Measurements from ENCODE around the gene NFIA. TPM values are rescaled to one million over a fixed set of nuclear protein-coding genes. Genes with fewer than 3 reads are reported as not detected.

The NFIA gene
- total RNA-seq, 1 experiment from 2014 or later: 12.7 TPM

DNA sequence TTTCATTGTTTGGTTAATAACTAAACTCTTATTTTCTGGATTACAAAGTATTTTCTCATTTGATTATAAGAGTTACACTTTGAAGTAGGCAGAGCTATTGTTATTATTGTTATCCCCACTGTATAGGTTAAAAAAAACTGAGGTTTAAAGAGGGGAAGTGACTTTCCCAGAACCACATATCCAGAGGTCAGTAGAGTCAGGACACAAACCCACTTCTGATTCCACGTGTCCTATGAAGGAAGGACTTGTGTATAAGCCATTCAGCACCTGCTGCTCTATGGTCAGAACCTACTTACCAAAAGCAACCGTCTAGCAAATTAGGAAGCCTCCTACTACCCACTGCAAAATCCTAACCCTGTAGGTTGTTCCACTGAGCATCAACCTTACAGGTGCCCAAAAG lies 351.3 kb downstream of the NFIA start:
- intact Hi-C loops (cut with micrococcal nuclease): no loop called here
- Histone ChIP-seq H3K4me1 (ENCODE audit: insufficient read depth, low read length) (peaks cover 14% of the 10 kb centered on the region; the same call in 1 of the 2 replicates), H2AFZ (ENCODE audit: low read length) (no peak overlapping the region), H3K79me2 (ENCODE audit: low read length) (no peaks in the 10 kb centered on the region), H3K9ac (ENCODE audit: low read length) (no peak overlapping the region), H3K4me3 (ENCODE audit: low read length) (no peak overlapping the region), H3F3A (ENCODE audit: low read length, unreplicated experiment) (no peaks in the 10 kb centered on the region), H3K36me3 (ENCODE audit: low read depth, low read length) (no peaks in the 10 kb centered on the region), H3K27ac (ENCODE audit: low read length) (no peak overlapping the region), H3K4me2 (ENCODE audit: low read length) (peak overlapping the region; percentile 6; the same call in 1 of the 2 replicates), H3K9me3 (ENCODE audit: low read length) (no peaks in the 10 kb centered on the region), H3K9me2 (replicated peaks; ENCODE audit: low read length) (no peaks in the 10 kb centered on the region), H3K27me3 (ENCODE audit: low read length) (no peaks in the 10 kb centered on the region), H4K20me1 (ENCODE audit: low read length) (no peaks in the 10 kb centered on the region)
- ChIA-PET CTCF (interaction anchor here (0.5 kb wide), 1 partner anchor 394 kb away, joined by 3 read pairs; no protein-coding TSS in a partner anchor), POLR2A (ENCODE audit: unreplicated experiment) (no interaction called here)
- TF ChIP-seq, protein P1, sequence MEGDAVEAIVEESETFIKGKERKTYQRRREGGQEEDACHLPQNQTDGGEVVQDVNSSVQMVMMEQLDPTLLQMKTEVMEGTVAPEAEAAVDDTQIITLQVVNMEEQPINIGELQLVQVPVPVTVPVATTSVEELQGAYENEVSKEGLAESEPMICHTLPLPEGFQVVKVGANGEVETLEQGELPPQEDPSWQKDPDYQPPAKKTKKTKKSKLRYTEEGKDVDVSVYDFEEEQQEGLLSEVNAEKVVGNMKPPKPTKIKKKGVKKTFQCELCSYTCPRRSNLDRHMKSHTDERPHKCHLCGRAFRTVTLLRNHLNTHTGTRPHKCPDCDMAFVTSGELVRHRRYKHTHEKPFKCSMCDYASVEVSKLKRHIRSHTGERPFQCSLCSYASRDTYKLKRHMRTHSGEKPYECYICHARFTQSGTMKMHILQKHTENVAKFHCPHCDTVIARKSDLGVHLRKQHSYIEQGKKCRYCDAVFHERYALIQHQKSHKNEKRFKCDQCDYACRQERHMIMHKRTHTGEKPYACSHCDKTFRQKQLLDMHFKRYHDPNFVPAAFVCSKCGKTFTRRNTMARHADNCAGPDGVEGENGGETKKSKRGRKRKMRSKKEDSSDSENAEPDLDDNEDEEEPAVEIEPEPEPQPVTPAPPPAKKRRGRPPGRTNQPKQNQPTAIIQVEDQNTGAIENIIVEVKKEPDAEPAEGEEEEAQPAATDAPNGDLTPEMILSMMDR (conservative IDR thresholded peaks at IDR 0.05; ENCODE audit: low read depth, low read length): no peak
- TF ChIP-seq EZH2phosphoT487 (IDR thresholded peaks at IDR 0.05; ENCODE audit: borderline replicate concordance, low read length): no peak
- TF ChIP-seq EZH2 (IDR thresholded peaks at IDR 0.05; ENCODE audit: low read length, unreplicated experiment): no peak
- no peak for ATAC-seq
- BruUV-seq (replicated peaks): no TSS peak
- no peak for DNase-seq

DNA sequence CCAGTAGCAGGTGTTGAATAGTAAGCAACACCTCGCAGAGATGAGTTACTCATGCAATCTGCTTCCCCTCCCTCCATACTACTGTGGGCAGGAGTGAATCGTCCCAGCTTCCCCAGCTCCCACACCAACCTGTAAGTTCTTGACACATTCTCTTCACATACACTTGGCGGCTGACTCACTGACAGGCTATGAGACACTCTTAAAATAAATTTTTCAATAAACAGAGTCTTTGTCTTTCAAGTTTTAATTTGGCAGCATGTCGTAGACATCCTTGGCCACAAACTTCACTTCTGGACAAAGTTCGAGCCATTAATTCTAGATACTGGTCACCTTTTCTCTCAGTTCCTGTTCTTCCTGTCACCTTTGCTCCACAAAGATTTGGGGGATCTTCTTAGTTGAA lies 351.9 kb downstream of the NFIA start:
- TF ChIP-seq EZH2 (IDR thresholded peaks at IDR 0.05; ENCODE audit: low read length, unreplicated experiment): no peak
- TF ChIP-seq EZH2phosphoT487 (IDR thresholded peaks at IDR 0.05; ENCODE audit: borderline replicate concordance, low read length): no peak
- TF ChIP-seq, protein P1 (conservative IDR thresholded peaks at IDR 0.05; ENCODE audit: low read depth, low read length): no peak
- H3K27ac ChIP-seq (ENCODE audit: low read length): no peak overlapping the region
- H3K9me2 ChIP-seq (replicated peaks; ENCODE audit: low read length): no peaks in the 10 kb centered on the region
- peak overlapping the region; percentile 6; the same call in 1 of the 2 replicates for H3K4me2 ChIP-seq (ENCODE audit: low read length)
- POLR2A ChIA-PET (ENCODE audit: unreplicated experiment): no interaction called here
- no peaks in the 10 kb centered on the region for H3F3A ChIP-seq (ENCODE audit: low read length, unreplicated experiment)
- peaks cover 14% of the 10 kb centered on the region; the same call in 1 of the 2 replicates for H3K4me1 ChIP-seq (ENCODE audit: insufficient read depth, low read length)
- DNase-seq (peak; percentile 66), ATAC-seq (peak; percentile 95)
- H3K36me3 ChIP-seq (ENCODE audit: low read depth, low read length): no peaks in the 10 kb centered on the region
- no peaks in the 10 kb centered on the region for H3K27me3 ChIP-seq (ENCODE audit: low read length)
- BruUV-seq (replicated peaks): no TSS peak
- no peaks in the 10 kb centered on the region for H3K79me2 ChIP-seq (ENCODE audit: low read length)
- no peak overlapping the region for H3K9ac ChIP-seq (ENCODE audit: low read length)
- no peak overlapping the region for H3K4me3 ChIP-seq (ENCODE audit: low read length)
- no peaks in the 10 kb centered on the region for H4K20me1 ChIP-seq (ENCODE audit: low read length)
- intact Hi-C loops (cut with micrococcal nuclease): no loop called here
- no peaks in the 10 kb centered on the region for H3K9me3 ChIP-seq (ENCODE audit: low read length)
- CTCF ChIA-PET: interaction anchor here (0.5 kb wide), 1 partner anchor 394 kb away, joined by 3 read pairs; no protein-coding TSS in a partner anchor
- H2AFZ ChIP-seq (ENCODE audit: low read length): no peak overlapping the region

DNA sequence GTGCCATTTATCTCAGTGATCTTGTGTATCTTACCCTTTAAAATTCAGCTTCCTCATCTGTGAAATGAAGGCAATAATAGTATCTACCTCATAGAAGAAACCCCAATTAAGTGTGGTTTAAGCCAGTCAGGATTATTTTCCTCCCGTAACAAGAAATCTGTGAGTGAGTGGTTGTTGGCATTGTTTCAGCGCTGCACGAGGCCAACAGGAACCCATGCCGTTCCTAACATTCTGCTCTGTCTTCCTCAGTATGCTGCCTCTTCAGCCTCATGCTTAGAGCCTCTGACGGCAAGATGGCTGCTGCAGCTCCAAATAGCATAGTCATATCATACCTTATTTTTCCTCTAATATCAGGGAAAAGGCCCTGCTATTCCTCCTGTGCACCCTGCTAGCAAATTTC lies 352.9 kb downstream of the NFIA start:
- BruUV-seq (replicated peaks): no TSS peak
- intact Hi-C loops (cut with micrococcal nuclease): no loop called here
- no peaks in the 10 kb centered on the region for H3F3A ChIP-seq (ENCODE audit: low read length, unreplicated experiment)
- H3K4me2 ChIP-seq (ENCODE audit: low read length): no peak overlapping the region
- H3K9ac ChIP-seq (ENCODE audit: low read length): no peak overlapping the region
- no peaks in the 10 kb centered on the region for H4K20me1 ChIP-seq (ENCODE audit: low read length)
- no peaks in the 10 kb centered on the region for H3K36me3 ChIP-seq (ENCODE audit: low read depth, low read length)
- no peak overlapping the region for H2AFZ ChIP-seq (ENCODE audit: low read length)
- H3K79me2 ChIP-seq (ENCODE audit: low read length): no peaks in the 10 kb centered on the region
- TF ChIP-seq EZH2 (IDR thresholded peaks at IDR 0.05; ENCODE audit: low read length, unreplicated experiment) (no peak), EZH2phosphoT487 (IDR thresholded peaks at IDR 0.05; ENCODE audit: borderline replicate concordance, low read length) (no peak)
- TF ChIP-seq, protein P1 (conservative IDR thresholded peaks at IDR 0.05; ENCODE audit: low read depth, low read length): no peak
- no peak overlapping the region for H3K27ac ChIP-seq (ENCODE audit: low read length)
- no peaks in the 10 kb centered on the region for H3K27me3 ChIP-seq (ENCODE audit: low read length)
- DNase-seq (no peak), ATAC-seq (no peak)
- no peaks in the 10 kb centered on the region for H3K9me2 ChIP-seq (replicated peaks; ENCODE audit: low read length)
- H3K4me3 ChIP-seq (ENCODE audit: low read length): no peak overlapping the region
- CTCF ChIA-PET: no interaction called here
- POLR2A ChIA-PET (ENCODE audit: unreplicated experiment): no interaction called here
- H3K9me3 ChIP-seq (ENCODE audit: low read length): no peaks in the 10 kb centered on the region
- peaks cover 14% of the 10 kb centered on the region; the same call in 1 of the 2 replicates for H3K4me1 ChIP-seq (ENCODE audit: insufficient read depth, low read length)

All from PC-3 (cell line).